ENCODE measurements around the gene KCNH5. TPM values are rescaled to one million over a fixed set of nuclear protein-coding genes. Genes with fewer than 3 reads are reported as not detected.
"Not testable (repeated sequence)": the region's sequence is repeated elsewhere in the genome, so short reads cannot be mapped to it uniquely, and the experiment has no call there.

Gene KCNH5
- total RNA-seq, 1 donor from 2014 or later: 0.44 TPM

DNA sequence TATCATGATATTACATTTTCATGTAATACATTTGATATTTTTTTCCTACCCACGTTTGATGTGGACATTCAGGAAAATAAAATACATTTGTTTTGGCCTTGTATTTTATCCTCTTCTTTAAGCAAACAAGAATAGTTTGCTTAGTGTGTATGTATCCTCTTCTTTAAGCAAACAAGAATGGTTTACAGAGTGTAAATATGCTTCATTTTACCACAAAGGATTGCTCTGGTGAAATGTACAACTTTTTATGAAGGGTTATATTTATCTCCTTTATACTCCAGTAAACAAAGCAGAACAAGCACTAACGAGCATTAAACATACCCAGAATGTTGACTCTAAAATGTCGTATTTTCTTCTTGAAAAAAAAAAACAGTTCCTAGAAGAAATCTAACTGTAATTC is 244.7 kb downstream of the KCNH5 start:
- no peak overlapping the region for H3K4me3 Mint-ChIP-seq
- no peaks in the 10 kb centered on the region for H3K4me1 Mint-ChIP-seq
- H3K27ac Mint-ChIP-seq (ENCODE audit: unreplicated experiment): no peak overlapping the region
- DNase-seq (ENCODE audit: low read depth, low spot score): no peak
- peaks cover 2% of the 10 kb centered on the region for H3K9me3 Mint-ChIP-seq
- H3K27me3 Mint-ChIP-seq (ENCODE audit: low read depth): no peaks in the 10 kb centered on the region
- TF ChIP-seq, protein P1, sequence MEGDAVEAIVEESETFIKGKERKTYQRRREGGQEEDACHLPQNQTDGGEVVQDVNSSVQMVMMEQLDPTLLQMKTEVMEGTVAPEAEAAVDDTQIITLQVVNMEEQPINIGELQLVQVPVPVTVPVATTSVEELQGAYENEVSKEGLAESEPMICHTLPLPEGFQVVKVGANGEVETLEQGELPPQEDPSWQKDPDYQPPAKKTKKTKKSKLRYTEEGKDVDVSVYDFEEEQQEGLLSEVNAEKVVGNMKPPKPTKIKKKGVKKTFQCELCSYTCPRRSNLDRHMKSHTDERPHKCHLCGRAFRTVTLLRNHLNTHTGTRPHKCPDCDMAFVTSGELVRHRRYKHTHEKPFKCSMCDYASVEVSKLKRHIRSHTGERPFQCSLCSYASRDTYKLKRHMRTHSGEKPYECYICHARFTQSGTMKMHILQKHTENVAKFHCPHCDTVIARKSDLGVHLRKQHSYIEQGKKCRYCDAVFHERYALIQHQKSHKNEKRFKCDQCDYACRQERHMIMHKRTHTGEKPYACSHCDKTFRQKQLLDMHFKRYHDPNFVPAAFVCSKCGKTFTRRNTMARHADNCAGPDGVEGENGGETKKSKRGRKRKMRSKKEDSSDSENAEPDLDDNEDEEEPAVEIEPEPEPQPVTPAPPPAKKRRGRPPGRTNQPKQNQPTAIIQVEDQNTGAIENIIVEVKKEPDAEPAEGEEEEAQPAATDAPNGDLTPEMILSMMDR (conservative IDR thresholded peaks at IDR 0.05): no peak
- no peaks in the 10 kb centered on the region for H3K36me3 Mint-ChIP-seq (ENCODE audit: low read depth)

DNA sequence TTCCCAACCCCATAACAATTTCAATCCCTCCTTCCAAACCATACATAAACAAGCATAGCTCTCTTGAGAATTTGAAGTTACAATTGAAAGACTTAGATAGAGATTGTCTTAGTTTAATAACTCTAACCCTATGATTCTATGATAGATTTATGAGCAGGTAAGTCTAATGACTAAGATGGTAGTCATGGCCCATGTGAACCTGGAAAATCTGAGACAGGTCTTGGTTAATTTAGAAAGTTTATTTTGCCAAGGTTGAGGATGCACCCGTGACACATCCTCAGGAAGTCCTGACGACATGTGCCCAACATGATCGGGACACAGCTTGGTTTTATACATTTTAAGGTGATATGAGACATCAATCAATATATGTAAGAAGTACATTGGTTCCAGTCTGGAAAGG is 248.8 kb downstream of the KCNH5 start:
- Mint-ChIP-seq H3K9me3 (peaks cover 2% of the 10 kb centered on the region), H3K4me3 (no peak overlapping the region)
- TF ChIP-seq, protein P1 (conservative IDR thresholded peaks at IDR 0.05): no peak

DNA sequence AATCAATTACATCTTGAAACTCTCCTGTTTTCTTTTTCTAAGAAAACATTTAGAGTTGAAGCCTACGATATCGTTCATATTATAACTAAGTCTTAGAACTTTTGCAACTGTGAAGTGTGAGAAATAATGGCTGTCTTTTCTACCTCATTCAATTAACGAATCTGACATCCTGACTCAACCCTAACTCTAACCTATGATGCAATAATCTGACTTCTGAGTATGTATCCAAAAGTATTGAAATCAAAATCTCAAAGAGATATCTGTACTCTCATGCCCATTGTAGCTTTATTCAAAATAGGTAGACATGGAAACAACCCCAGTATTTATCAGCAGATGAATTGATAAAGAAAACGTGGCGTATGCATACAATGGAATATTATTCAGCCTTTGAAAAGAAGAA is 252.7 kb downstream of the KCNH5 start:
- no peaks in the 10 kb centered on the region for H3K4me1 Mint-ChIP-seq
- no peak for DNase-seq (ENCODE audit: low read depth, low spot score)

More for the DNA sequence above, 248.8 kb downstream of the KCNH5 start:
- H3K36me3 Mint-ChIP-seq (ENCODE audit: low read depth): no peaks in the 10 kb centered on the region
- DNase-seq (ENCODE audit: low read depth, low spot score): no peak
- no peaks in the 10 kb centered on the region for H3K27me3 Mint-ChIP-seq (ENCODE audit: low read depth)
- no peaks in the 10 kb centered on the region for H3K4me1 Mint-ChIP-seq
- H3K27ac Mint-ChIP-seq (ENCODE audit: unreplicated experiment): peak overlapping the region; percentile 86

DNA sequence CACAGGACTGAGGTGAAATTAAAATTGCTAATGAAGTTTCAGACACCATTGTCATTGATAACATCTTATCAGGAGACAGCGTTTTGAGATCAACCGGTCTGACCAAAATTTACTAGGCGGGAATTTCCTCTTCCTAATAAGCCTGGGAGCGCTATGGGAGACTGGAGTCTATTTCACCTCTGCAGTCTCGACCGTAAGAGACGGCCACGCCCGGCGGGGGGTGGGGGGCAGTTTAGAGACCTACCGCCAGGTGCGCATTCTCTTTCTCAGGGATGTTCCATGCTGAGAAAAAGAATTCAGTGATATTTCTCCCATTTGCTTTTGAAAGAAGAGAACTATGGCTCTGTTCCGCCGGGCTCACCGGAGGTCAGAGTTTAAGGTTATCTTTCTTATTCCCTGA is 263.9 kb downstream of the KCNH5 start:
- not testable (repeated sequence) for H3K36me3 Mint-ChIP-seq (ENCODE audit: low read depth); DNase-seq (ENCODE audit: low read depth, low spot score); H3K27me3 Mint-ChIP-seq (ENCODE audit: low read depth); H3K9me3 Mint-ChIP-seq; H3K4me1 Mint-ChIP-seq; H3K27ac Mint-ChIP-seq (ENCODE audit: unreplicated experiment); H3K4me3 Mint-ChIP-seq

More for the DNA sequence above, 252.7 kb downstream of the KCNH5 start:
- H3K27ac Mint-ChIP-seq (ENCODE audit: unreplicated experiment): no peak overlapping the region
- peaks cover 12% of the 10 kb centered on the region for H3K9me3 Mint-ChIP-seq
- no peak overlapping the region for H3K4me3 Mint-ChIP-seq
- TF ChIP-seq, protein P1 (conservative IDR thresholded peaks at IDR 0.05): no peak
- H3K27me3 Mint-ChIP-seq (ENCODE audit: low read depth): no peaks in the 10 kb centered on the region
- peaks cover 2% of the 10 kb centered on the region for H3K36me3 Mint-ChIP-seq (ENCODE audit: low read depth)

DNA sequence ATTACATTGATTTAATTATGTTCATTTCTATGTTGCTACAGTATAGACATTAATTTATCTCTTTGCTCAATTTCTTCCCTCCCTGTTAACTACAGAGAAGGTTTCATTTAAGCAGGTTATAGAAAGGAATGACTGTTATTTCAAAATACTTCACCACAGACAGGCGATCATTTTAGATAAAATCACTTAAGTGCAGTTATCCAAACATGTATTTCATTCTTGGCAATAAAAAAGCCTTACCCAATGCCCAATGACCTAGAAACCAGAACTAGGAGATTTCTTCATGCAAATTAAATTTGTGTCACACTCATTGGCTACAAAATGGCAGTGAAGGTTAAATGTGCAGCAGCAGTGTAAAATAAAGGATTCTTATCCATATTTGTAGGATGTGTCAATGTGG is 266.4 kb downstream of the KCNH5 start:
- TF ChIP-seq, protein P1 (conservative IDR thresholded peaks at IDR 0.05): no peak
- no peak for DNase-seq (ENCODE audit: low read depth, low spot score)
- H3K36me3 Mint-ChIP-seq (ENCODE audit: low read depth): no peaks in the 10 kb centered on the region
- H3K4me3 Mint-ChIP-seq: no peak overlapping the region
- peaks cover 9% of the 10 kb centered on the region for H3K9me3 Mint-ChIP-seq
- peaks cover 7% of the 10 kb centered on the region for H3K4me1 Mint-ChIP-seq
- H3K27ac Mint-ChIP-seq (ENCODE audit: unreplicated experiment): no peak overlapping the region
- peaks cover 8% of the 10 kb centered on the region for H3K27me3 Mint-ChIP-seq (ENCODE audit: low read depth)

DNA sequence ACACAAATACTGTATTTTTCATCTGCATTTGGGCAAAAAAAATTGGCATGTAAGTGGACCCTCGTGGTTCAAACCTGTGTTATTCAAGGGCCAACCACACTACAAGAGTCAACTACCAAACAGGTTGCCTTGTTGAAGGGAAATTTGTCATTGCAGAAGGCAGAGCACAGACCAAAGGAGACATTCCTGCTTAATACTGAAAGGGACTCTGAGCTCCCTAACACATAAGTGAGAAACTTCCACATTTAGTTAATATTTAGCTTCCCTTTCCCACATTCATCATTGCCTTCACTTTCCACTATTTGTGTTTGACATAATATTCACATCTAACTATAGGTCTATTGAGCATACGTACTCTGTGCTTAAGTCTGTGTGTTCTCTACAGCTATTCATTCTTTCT is 266.9 kb downstream of the KCNH5 start:
- TF ChIP-seq, protein P1 (conservative IDR thresholded peaks at IDR 0.05): no peak
- Mint-ChIP-seq H3K4me1 (peaks cover 7% of the 10 kb centered on the region), H3K4me3 (no peak overlapping the region), H3K27me3 (ENCODE audit: low read depth) (peaks cover 8% of the 10 kb centered on the region), H3K36me3 (ENCODE audit: low read depth) (no peaks in the 10 kb centered on the region), H3K9me3 (peaks cover 9% of the 10 kb centered on the region), H3K27ac (ENCODE audit: unreplicated experiment) (no peak overlapping the region)
- DNase-seq (ENCODE audit: low read depth, low spot score): no peak

Data from neural crest cell (in vitro differentiated cells).